ENCODE data around the gene KCNJ10.

- TF ChIP-seq CTCF (IDR thresholded peaks at IDR 0.05; ENCODE audit: low read depth, low read length, poor library complexity, severe bottlenecking) (no peak), EZH2phosphoT487 (IDR thresholded peaks at IDR 0.05; ENCODE audit: borderline replicate concordance, low read length) (no peak)
Measured at GRCh38 chr1:159952932-159953331, 117.0 kb downstream of the KCNJ10 start.
